CD14-positive monocyte (primary cell): ENCODE data around the gene CCDC106. TPM values are rescaled to one million over a fixed set of nuclear protein-coding genes. Genes with fewer than 3 reads are reported as not detected.

Experiments
- DNase-seq, 3 donors: peaks; one replicate each; pipeline ENCODE4 v3.0.0-alpha.2; 2011 to 2022
- H2AFZ ChIP-seq: 2 replicates; pipeline ENCODE4 v1.6.0; 2012; ENCODE audit warnings: mild to moderate bottlenecking, low read depth, low read length, inconsistent platforms; ENCODE audit not compliant: insufficient read depth, poor library complexity, severe bottlenecking
- H3K27ac ChIP-seq, 2 donors: 1 replicate in 1 of 2; 2 replicates in 1 of 2; pipeline ENCODE4 v1.5.1; 2012 to 2013; ENCODE audit warnings: low read length in 2 of 2, control low read depth in 1 of 2, inconsistent platforms in 1 of 2, low read depth in 1 of 2, mild to moderate bottlenecking in 1 of 2
- H3K27me3 ChIP-seq, 2 donors: one replicate each; pipeline versions ENCODE4 v1.6.0 to v1.6.1; 2011 to 2013; ENCODE audit warnings: low read length in 2 of 2; ENCODE audit not compliant: control insufficient read depth in 2 of 2, insufficient read depth in 2 of 2
- H3K36me3 ChIP-seq, 2 donors: replicated peaks in 1 of 2; 1 replicate in 1 of 2; 2 replicates in 1 of 2; pipeline versions ENCODE4 v1.5.1 to v1.6.1; 2012 to 2013; ENCODE audit warnings: low read length in 2 of 2, control low read depth in 1 of 2, inconsistent platforms in 1 of 2, mild to moderate bottlenecking in 1 of 2; ENCODE audit not compliant: insufficient read depth in 2 of 2, control insufficient read depth in 1 of 2
- H3K4me1 ChIP-seq, 2 donors: 1 replicate in 1 of 2; 2 replicates in 1 of 2; pipeline versions ENCODE4 v1.5.1 to v1.6.1; 2012 to 2013; ENCODE audit warnings: low read length in 2 of 2, control low read depth in 1 of 2, inconsistent platforms in 1 of 2, mild to moderate bottlenecking in 1 of 2, moderate library complexity in 1 of 2; ENCODE audit not compliant: insufficient read depth in 2 of 2, control insufficient read depth in 1 of 2
- H3K4me2 ChIP-seq: replicated peaks from 2 replicates; pipeline ENCODE3; 2012; ENCODE audit warnings: low read length, moderate library complexity, mild to moderate bottlenecking; ENCODE audit not compliant: poor library complexity, severe bottlenecking; ENCODE audit errors: extremely low read depth
- H3K4me3 ChIP-seq, 3 experiments: fragments of 200-600 bp in 1 of 3; sonication (generic) in 1 of 3; replicated peaks in 1 of 3; 1 replicate in 2 of 3; 2 replicates in 1 of 3; pipeline ENCODE4 v1.5.1; 2011 to 2013; ENCODE audit warnings: low read length in 3 of 3, mild to moderate bottlenecking in 3 of 3, control low read depth in 2 of 3, low read depth in 2 of 3, inconsistent platforms in 1 of 3, moderate library complexity in 1 of 3
- H3K79me2 ChIP-seq: 2 replicates; pipeline ENCODE4 v1.6.0; 2012; ENCODE audit warnings: mild to moderate bottlenecking, control low read depth, inconsistent platforms, low read length, moderate library complexity; ENCODE audit not compliant: insufficient read depth
- H3K9ac ChIP-seq: 2 replicates; pipeline ENCODE4 v1.6.0; 2017; ENCODE audit warnings: low read length, mild to moderate bottlenecking; ENCODE audit not compliant: insufficient read depth, poor library complexity, severe bottlenecking
- H3K9me3 ChIP-seq, 2 donors: replicated peaks in 1 of 2; 1 replicate in 1 of 2; 2 replicates in 1 of 2; pipeline versions ENCODE4 v1.5.1 to v1.6.1; 2012 to 2013; ENCODE audit warnings: low read length in 2 of 2, control low read depth in 1 of 2; ENCODE audit not compliant: control insufficient read depth in 1 of 2, insufficient read depth in 1 of 2
- H4K20me1 ChIP-seq: 2 replicates; pipeline ENCODE4 v1.6.0; 2012; ENCODE audit warnings: mild to moderate bottlenecking, low read length, control low read depth, moderate library complexity; ENCODE audit not compliant: insufficient read depth
- H3K27ac Mint-ChIP-seq, 7 donors: one replicate each; pipeline ENCODE4 v1.8.0; 2020; ENCODE audit warnings: mild to moderate bottlenecking in 7 of 7, mixed read lengths in 7 of 7, moderate library complexity in 6 of 7, inconsistent platforms in 2 of 7
- H3K27me3 Mint-ChIP-seq, 3 donors: one replicate each; pipeline ENCODE4 v1.8.0; 2021 to 2022; ENCODE audit warnings: low read depth in 3 of 3, mild to moderate bottlenecking in 3 of 3, mixed read lengths in 3 of 3, moderate library complexity in 3 of 3, inconsistent platforms in 1 of 3
- H3K36me3 Mint-ChIP-seq, 2 donors: one replicate each; pipeline ENCODE4 v1.8.0; 2020; ENCODE audit warnings: mixed read lengths in 2 of 2, inconsistent platforms in 1 of 2, mild to moderate bottlenecking in 1 of 2
- H3K4me1 Mint-ChIP-seq: one replicate; pipeline ENCODE4 v1.8.0; 2020; ENCODE audit warnings: mild to moderate bottlenecking, mixed read lengths
- H3K4me3 Mint-ChIP-seq, 2 donors: one replicate each; pipeline ENCODE4 v1.8.0; 2020; ENCODE audit warnings: mild to moderate bottlenecking in 2 of 2, mixed read lengths in 2 of 2, moderate library complexity in 1 of 2
- H3K9me3 Mint-ChIP-seq, 7 donors: one replicate each; pipeline ENCODE4 v1.8.0; 2020 to 2022; ENCODE audit warnings: mixed read lengths in 7 of 7, mild to moderate bottlenecking in 6 of 7, moderate library complexity in 6 of 7, inconsistent platforms in 2 of 7
- WGBS: methylation state at CpG from one replicate; pipeline ENCODE4 v1.1.5; 2013; ENCODE audit warnings: missing lambda C conversion rate; ENCODE audit not compliant: insufficient coverage; 5-methylcytosine and 5-hydroxymethylcytosine counted together
- intact Hi-C, 2 donors: fragments of 100-400 bp; cut with micrococcal nuclease; formaldehyde crosslinking; loops; one replicate each; pipeline versions ENCODE4 v1.15.0 to v1.15.1; 2023
- polyA plus RNA-seq, 3 donors: library from polyadenylated mRNA; depleted of rRNA in 1 of 3; unstranded in 2 of 3; stranded (reverse) in 1 of 3; fragments of 300-500 nt in 2 of 3; fragments of >200 nt in 1 of 3; fragmentation: Illumina TruSeq in 2 of 3; gene quantifications; 1 replicate in 2 of 3; 2 replicates in 1 of 3; pipeline ENCODE4 v1.2.3, GENCODE V29; 2012 to 2021
- TF ChIP-seq, protein P1 (sequence below): fragments of 200-600 bp; IDR thresholded peaks from one replicate; pipeline ENCODE4 v1.8.0; 2022; ENCODE audit warnings: antibody characterized with exemption, mild to moderate bottlenecking

The CCDC106 gene
- polyA plus RNA-seq, 3 donors: 0.74 to 2.4 (median 1.2) TPM

- no CpG with 5 or more reads among the region's 11 CpGs for WGBS
- peaks cover 0 to 7% (median 4%) of the 10 kb centered on the region in 7 donors for H3K9me3 Mint-ChIP-seq
- TF ChIP-seq, protein P1, sequence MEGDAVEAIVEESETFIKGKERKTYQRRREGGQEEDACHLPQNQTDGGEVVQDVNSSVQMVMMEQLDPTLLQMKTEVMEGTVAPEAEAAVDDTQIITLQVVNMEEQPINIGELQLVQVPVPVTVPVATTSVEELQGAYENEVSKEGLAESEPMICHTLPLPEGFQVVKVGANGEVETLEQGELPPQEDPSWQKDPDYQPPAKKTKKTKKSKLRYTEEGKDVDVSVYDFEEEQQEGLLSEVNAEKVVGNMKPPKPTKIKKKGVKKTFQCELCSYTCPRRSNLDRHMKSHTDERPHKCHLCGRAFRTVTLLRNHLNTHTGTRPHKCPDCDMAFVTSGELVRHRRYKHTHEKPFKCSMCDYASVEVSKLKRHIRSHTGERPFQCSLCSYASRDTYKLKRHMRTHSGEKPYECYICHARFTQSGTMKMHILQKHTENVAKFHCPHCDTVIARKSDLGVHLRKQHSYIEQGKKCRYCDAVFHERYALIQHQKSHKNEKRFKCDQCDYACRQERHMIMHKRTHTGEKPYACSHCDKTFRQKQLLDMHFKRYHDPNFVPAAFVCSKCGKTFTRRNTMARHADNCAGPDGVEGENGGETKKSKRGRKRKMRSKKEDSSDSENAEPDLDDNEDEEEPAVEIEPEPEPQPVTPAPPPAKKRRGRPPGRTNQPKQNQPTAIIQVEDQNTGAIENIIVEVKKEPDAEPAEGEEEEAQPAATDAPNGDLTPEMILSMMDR: no peak
Observed at GRCh38 chr19:55699221-55699620, 51.2 kb downstream of the CCDC106 start.

DNA sequence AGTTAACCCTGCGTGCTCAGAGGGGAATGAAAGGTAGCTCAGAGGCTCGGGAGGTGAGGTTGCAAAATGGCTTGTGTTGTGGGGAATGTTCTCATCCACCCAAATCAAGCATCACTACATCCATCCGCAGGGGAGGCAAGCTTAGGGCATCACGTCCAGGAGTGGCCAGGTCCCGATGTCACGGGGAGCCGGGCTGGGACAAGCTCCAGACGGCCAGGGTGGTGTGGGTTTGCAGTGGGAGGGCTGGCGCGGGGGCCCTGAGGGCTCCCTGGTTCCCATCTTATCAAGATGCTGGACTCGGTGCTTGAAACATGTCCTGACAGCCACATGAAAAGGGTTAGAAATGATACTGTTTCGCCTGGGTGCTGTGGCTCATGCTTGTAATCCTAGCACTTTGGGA lies 52.8 kb downstream of the CCDC106 start:
- no peak for DNase-seq
- H3K4me2 ChIP-seq: no peak overlapping the region
- peaks cover 13% of the 10 kb centered on the region for H4K20me1 ChIP-seq
- H3K9me3 Mint-ChIP-seq: peaks cover 0 to 9% (median 4%) of the 10 kb centered on the region in 7 donors
- H2AFZ ChIP-seq: no peak overlapping the region
- H3K9me3 ChIP-seq: no peaks in the 10 kb centered on the region
- TF ChIP-seq, protein P1: no peak
- no peaks in the 10 kb centered on the region for H3K79me2 ChIP-seq
- no peak overlapping the region for H3K9ac ChIP-seq
- H3K4me3 ChIP-seq: no peak overlapping the region
- H3K4me3 Mint-ChIP-seq: no peak overlapping the region
- peaks cover 5% of the 10 kb centered on the region for H3K4me1 Mint-ChIP-seq
- intact Hi-C loops: no loop called here
- H3K36me3 Mint-ChIP-seq: peaks cover 47 to 76% of the 10 kb centered on the region in 2 donors
- no peak overlapping the region for H3K27ac ChIP-seq
- peaks cover 37 to 53% of the 10 kb centered on the region in 2 donors for H3K36me3 ChIP-seq
- no peaks in the 10 kb centered on the region for H3K27me3 ChIP-seq
- no peak overlapping the region for H3K27ac Mint-ChIP-seq
- peaks cover 0 to 2% (median 0%) of the 10 kb centered on the region in 3 donors for H3K27me3 Mint-ChIP-seq
- 99% methylated on average over 8 of the region's 12 CpGs for WGBS
- no peaks in the 10 kb centered on the region for H3K4me1 ChIP-seq

More at GRCh38 chr19:55699221-55699620, 51.2 kb downstream of the CCDC106 start:
- Histone ChIP-seq H3K4me2 (no peak overlapping the region), H3K9me3 (no peaks in the 10 kb centered on the region), H3K36me3 (peaks cover 50 to 69% of the 10 kb centered on the region in 2 donors), H2AFZ (no peak overlapping the region), H4K20me1 (peaks cover 27% of the 10 kb centered on the region), H3K9ac (no peak overlapping the region), H3K27me3 (no peaks in the 10 kb centered on the region), H3K4me3 (no peak overlapping the region), H3K27ac (peak overlapping the region in 1 of 2 donors; percentile 14), H3K79me2 (no peaks in the 10 kb centered on the region), H3K4me1 (no peaks in the 10 kb centered on the region)
- Mint-ChIP-seq H3K27ac (peak overlapping the region in 1 of 7 donors; percentile 9), H3K36me3 (peaks cover 56 to 87% of the 10 kb centered on the region in 2 donors), H3K4me3 (no peak overlapping the region), H3K27me3 (no peaks in the 10 kb centered on the region), H3K4me1 (peaks cover 5% of the 10 kb centered on the region)
- intact Hi-C loops: no loop called here
- DNase-seq: no peak
